RPMI7951 (cell line): ENCODE measurements around the gene ANXA6. TPM values are rescaled to one million over a fixed set of nuclear protein-coding genes. Genes with fewer than 3 reads are reported as not detected.

Experiments used
- DNase-seq: peaks from one replicate; pipeline ENCODE4 v3.0.0-alpha.2; 2012; ENCODE audit warnings: low read depth
- total RNA-seq: library from RNA; depleted of rRNA; stranded (reverse); fragments of >200 nt; shearing (Covaris generic); gene quantifications from 2 replicates; pipeline ENCODE4 v1.2.3, GENCODE V29; 2014

The ANXA6 gene
- total RNA-seq, 1 experiment from 2014 or later = 273 TPM

DNA sequence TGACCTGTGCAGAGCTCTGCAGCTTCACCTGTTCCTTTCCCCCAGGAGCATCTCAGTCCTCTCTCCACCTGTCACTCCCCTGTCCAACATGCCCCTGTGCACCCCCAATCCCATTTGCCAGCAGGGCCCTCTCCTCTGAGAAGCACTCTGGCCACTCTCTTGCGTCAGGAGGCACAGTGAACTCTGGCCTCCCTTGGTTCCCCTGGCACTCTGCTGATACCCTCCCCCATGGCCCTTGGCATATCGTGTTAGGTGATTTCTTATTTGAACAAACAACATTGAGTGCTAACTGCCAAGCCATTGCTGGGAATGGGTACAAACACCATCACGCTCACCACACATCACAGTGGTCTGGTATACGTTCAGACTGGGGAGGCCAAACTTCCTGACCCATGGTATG lies 55.8 kb downstream of the ANXA6 start:
- DNase-seq = no peak

DNA sequence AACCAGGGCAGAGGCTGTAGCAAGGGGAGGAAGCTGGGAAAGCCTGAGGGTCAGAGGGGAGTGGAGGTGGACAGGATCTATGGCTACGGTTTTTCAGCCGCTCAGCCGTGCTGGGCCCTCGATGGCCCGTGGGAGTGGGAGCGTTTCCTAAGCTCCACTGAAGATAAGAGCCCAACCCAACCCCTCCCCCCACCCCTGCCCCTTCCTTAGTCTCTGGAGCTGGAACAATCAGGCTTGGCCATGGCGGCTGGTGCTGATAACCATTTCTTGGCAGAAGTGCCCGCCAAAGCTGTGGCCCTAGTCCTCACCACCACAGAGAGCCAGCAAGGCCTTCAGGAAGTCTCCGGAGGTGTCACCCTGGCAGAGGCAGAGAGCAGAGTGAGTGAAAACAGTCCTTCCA lies 56.4 kb downstream of the ANXA6 start:
- no peak for DNase-seq

DNA sequence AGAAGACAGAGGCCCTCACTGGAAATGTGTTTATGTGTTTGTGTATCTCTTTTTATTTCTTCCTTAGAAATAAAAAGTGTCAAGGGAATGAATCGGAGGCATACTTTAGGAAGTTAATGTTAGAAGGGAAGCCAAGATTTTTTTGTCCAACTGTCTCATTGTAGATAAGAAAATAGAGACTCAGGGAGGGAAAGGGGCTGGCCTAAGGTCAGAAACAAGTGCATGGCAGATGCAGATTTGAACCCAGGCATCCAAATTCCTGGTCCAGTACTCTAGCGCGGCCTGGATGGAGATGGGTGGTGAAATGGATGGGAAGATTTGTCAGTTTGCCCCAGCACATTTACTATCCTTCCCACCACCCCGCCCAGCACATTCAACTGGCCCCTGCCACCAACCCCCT lies 56.9 kb downstream of the ANXA6 start:
- DNase-seq = no peak

DNA sequence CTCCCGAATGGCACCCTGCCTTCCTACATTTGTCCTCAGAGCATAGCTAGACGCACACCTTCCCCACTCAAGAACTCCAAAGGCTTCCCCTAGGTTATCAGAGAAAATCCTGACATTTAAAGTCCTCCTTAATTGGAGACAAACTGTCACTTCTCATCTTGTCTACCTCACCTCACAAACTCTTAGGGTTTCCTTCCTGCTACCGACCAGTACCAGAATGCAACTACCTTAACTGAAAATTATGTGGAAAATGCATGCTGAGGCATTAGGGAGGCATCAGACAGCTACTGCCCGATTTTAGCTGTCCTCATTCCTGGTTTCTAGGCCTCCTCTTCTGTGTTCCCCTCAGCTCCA lies 58.8 kb downstream of the ANXA6 start:
- no peak for DNase-seq

DNA sequence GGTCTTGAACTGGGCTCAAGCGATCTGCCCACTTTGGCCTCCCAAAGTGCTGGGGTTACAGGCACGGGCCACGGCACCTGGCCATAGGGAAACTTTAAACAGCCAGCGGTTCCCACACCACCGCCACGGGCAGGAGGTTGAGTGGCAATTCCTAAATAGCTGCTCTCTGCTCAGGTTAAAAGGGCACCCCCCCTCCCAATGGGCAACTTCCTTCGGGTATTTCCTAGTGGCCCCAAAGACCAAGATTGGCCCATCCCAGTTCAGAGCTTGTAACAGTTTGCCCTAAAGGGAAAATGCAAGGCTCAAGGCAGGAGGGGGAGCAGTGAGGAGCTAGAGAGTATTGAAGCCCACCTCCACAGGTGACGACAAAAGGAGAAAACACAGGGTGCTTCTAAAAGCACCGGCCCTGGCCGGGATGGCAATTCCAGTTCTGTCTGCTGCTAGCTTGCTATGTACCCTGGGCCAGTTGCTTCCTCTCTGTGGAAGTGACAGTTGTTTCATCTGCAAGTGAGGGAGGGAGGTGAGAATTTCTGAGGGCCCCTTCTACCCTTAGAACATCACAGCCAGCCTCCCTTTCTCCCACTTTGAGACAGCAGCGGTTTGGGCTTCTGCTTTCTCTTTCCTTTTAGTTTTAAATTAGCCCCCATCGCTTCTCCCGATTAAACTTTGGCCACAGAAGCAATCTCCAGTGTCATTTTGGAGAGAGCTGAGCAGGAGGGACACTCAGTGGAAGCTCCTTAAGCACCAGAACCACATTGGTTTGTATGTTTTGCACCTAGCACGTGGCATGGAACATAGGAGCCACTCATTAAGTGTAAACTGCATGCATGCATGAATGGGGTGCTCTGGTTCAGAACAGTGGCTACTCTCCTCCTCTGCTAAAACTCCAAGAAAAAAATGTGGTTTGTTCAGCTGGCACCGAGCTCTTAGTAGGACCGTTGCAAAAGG lies 59.5 kb downstream of the ANXA6 start:
- DNase-seq = no peak

DNA sequence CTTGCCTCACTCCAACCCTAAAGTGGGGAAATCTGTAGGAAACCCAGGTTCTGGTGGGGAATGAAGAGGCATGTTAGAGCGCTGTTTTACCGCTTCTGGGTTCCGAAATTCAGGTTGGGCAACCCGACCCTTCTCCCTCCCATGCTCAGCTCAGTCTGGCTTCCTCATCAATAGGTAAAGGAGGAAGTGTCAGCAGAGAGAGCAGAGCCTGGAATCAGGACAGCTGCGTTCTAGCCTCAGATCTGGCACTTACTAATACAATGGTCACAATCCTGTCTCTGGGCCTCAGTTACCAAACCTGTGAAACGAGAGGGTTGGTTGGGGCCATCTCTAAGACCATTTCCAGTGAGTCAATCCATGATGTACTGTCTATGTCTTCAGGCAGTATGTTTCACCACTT lies 60.5 kb downstream of the ANXA6 start:
- no peak for DNase-seq

DNA sequence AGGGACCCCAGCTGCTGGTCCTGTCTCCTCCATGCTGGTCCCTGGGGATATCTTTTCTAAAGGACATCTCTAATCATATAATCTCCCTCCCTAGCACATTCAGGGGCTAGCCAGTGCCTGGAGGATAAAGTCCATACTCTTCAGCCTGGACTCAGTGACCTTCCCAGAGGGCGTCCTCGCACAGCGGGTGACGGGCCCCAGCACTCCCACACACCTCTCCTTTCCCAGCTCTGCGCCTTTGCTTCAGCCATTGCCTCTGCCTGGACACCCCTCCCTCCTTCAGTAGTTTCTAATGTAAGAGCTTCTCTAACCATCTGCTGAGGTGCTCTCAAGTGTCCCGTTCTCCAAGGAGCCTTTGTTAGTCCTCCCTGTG lies 61.6 kb downstream of the ANXA6 start:
- no peak for DNase-seq

DNA sequence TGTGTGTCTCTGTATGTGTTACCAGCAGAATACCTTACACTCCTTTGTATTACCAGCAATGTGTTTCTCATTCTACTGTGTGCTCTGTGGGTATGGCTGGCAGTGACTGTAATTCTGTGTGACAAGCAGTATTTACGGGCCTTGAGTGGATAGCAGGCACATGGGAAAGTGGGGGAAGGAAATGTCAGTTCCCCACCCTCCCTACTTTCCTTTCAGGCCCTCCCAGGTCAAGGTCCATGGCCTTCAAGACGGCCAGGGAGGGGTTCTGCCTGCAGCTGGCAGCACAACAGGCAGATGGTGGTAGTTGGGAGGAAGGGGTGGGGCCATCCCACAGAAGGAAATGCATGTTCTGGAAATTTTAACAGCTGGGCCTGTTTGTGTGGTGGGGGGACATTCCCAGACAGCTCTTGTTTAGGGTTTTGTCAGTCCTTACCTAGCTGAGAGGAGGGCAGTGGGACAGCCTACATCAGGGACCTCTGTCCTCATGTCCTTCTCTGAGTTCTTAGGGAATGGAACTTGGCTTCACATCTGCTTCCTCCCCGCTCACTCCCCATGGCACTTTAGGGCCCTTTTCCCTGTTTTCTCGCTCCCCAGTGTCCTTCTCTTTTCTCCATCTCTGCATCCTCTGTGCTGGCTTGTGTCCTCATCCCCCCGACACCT lies 62.1 kb downstream of the ANXA6 start:
- DNase-seq = peak; percentile 56

DNA sequence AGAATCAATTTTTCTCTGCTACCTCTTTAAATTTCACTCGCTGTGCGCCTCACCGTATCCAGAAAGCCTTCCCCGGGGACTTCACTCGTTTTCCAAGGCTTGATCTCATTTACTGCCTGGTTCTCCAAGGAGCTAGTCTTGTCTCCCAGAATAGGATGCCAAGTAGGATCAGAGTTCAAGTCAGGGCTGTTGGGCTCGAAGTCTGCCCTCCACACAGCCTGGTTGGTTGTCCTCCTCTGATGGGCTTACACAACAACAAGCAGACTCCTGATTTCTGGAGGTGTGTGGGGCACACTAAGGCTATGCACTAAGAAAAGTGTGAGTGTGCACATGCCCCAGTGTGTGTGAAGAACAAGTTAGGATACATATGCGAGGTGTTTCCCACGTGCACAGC lies 62.7 kb downstream of the ANXA6 start:
- DNase-seq = no peak

DNA sequence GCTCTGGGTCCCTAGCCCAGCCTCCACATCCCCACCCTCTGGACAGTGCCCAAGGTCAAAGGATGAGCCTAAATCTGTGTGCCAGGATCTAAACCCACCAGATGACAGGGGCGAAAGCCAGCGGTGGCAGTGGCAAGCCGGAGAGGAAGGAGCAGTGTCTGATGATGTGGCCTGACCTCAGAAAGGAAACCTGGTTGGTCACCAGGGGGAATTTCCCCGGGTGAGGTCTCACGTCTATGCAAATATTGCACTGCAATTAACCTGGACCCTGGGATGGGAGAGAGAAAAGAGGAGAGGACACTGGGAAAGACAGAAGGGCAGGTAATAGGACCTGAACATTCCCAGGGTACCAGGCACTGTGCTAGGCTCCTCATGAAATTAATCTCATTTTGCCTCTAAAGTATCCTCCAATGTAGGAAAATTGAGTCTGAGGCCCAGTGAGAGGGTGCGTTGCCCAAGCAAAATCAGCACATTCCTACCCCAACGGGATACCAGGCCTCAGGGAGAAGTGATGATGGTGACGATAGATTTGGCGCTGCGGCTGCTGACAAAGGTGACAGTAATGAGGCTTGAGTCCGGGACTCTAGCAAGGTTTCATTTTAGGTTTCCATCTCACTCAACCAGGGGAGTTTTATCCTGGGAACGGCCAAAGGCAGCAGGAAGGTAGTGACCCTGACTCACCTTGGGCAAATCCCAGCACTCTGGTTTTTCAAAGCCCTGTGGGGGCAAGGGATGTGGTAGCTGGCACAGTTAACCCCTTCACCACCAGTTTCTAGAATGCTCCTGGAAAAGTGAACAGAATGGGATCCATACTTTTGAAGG lies 63.3 kb downstream of the ANXA6 start:
- peak; percentile 68 for DNase-seq

DNA sequence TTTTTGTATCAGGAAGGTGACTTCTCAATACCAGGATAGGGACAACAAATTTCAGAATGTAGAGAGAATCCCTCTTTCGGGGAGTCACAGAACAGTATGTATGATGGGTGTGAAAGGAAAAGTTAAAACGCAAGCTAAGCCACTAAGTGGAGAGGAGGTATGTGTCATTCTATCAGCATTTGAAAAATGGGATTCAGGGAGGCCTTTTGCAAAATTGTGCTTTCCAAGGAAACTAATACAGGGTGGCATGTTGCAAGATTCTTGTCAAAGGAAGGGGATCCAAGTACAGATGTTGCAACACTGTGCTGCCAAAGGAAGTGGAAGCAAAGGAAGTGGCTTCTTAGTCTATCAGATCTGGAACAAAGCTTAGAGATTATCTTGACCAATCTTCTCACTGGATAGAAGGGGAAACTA lies 64.1 kb downstream of the ANXA6 start:
- peak; percentile 94 for DNase-seq

DNA sequence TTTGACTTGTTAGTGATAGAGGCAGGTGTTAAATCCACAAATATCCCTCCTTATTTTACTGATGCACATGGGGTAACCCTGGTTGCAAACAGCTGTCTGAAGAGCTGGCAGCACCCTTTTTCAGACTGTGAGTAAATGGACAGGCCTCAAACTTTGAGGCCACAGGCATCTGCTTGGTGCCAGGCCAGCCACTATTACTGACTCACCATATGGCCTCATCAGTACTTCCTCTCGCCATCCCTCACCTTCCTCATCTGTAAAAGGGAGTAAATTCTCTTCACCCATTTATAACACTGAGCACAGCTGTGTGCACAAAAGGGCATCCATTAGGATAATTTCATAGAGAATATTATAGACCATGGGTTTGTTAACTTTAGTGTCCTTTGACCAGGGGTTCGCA lies 64.8 kb downstream of the ANXA6 start:
- peak; percentile 90 for DNase-seq

DNA sequence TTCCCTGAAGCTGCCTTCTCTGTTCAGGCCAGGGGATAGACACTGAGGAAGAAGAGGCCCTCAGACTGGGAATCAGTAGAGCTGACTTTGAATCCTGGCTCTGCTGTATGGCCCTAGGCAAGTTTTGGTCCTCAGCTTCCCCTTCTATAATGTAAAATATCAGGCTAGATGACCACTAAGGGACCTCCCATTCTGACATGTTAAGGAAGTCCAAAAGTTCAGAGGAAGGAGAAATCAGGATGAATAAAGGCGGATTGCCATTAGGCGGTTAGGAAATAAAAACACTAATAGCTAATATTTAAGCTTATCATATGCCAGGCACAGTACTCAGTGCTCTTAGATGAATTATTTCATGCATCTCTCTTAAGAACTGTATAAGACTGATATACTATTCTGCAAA lies 67.9 kb downstream of the ANXA6 start:
- DNase-seq = no peak

DNA sequence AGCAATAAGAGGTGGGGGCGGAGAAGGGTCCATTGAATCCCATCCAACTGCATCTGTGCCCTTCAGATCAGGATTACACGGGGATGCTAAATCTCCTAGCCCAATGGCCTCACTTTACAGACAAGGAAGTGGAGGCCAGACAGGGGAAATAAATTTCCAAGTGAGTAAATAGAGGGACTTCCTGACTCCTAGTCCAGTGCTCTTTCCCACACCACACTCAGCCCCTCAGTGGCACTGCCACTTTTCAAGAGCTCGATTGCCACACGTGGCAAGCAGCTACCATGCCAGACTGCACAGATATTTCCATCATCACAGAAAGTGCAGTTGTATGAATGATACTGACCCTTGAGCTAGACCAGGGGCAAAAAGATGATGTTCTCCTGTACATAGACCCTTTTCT lies 68.6 kb downstream of the ANXA6 start:
- no peak for DNase-seq

DNA sequence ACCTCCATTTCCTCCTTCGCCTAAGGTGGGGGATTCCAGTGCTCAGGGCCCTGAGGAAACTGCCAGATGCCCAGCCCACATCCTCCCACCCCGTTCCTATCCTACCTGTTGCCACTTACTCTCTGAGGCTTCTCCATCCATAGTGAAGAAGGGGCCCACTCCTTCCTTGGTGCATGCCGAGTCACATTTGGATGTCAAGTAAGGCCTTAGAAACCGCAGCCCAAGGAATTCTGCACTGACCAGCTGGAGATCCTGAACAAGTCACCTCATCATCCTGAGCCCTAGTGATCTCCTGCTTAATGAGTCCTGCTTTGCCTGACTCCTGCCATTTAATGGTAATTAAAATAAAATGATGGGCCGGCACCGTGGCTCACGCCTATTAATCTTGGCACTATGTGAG lies 70.1 kb downstream of the ANXA6 start:
- DNase-seq = peak; percentile 64

DNA sequence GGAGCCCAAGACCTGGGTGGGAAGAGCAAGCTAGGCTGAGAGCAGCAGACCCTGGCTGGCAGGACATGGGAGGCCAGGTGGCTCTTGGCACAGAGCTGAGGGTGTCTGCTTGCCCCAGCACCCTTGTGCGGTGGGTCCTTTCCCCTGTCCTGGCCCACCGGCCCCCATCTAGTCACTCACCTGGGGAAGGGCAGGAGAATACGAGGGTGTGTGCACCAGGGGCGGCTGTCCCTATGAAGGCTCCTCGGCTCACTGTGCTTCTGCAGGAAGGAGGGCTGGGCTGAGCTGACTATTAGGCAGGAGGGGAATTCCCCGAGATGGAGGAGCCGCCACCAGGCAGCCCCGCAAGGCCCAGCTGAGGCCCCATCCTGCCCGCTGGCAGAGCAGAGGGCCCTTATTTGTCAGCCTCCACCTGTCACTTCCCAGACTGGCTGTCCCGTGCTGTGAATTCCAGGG lies 70.6 kb downstream of the ANXA6 start:
- peak; percentile 59 for DNase-seq

DNA sequence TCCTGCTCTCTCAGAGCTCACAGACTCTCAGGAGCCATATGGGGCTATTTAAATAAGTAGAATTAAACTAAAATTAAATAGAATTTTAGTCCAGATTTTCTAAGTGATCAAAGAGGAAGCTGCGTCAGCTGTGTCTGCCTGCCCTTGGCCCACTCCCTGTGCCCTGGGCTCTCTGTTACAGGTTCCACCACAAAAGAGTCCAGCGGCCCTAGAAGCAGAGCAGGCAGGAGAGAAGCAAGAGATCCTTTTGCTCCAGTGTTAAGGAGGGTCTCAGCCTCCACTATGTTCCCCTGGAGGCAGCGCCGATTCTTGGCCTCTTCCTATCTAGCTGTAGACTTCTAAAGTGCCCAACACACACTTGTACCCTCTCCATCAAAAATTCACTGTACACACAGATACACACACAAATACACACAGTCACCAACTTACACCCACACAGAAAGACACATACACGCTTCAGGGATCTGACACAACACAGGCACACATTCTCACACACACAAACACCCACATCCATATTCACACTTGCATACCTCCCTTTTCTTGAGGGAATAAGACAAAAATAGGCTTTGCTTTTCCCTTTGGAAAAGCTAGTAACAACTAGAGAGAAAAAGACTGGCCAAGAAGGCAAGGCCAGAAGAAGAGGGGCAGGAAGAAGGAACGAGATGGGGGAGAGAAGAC lies 71.2 kb downstream of the ANXA6 start:
- no peak for DNase-seq

DNA sequence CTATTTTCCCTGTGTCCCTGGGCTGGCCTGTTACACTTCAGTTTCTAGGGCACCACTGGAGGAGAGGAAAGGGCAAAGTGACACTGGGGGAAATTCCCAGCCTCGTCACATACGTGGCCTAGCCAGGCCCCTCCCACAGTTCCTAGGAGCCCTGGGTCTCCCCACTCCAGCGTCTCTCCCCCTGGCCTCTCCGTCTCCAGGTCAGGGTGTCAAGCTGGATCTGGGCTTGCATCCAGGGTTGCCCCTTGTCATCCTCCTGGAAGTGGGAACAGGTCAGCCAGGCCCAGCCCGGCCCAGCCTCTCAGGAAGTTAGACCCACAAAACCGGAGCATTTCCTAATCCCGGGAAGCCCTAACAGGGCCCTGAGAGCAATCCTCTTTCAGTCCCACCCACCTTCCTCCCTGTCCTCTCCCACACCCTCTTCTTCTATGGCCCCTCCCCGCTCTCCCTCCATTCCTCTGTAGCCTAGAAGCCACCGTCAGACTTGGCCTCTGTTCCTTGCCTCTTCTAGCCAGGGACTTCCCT lies 72.0 kb downstream of the ANXA6 start:
- DNase-seq = peak; percentile 78

DNA sequence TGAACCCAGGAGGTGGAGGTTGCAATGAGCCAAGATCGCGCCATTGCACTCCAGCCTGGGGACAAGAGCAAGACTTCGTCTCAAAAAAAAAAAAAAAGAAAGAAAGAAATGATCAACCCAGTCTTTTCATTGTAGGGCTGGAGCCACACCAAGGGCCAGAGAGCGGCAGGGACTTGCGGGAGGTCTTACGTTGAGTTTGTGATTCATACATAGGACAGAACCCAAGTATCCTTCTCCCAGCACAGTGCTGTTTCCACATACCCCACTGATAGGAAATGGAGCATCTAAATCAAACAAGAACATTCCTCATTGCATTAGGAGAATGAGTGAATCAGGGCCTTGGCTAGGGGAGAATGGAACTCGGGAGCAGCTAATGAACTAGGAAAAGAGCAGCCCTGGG lies 73.2 kb downstream of the ANXA6 start:
- no peak for DNase-seq

DNA sequence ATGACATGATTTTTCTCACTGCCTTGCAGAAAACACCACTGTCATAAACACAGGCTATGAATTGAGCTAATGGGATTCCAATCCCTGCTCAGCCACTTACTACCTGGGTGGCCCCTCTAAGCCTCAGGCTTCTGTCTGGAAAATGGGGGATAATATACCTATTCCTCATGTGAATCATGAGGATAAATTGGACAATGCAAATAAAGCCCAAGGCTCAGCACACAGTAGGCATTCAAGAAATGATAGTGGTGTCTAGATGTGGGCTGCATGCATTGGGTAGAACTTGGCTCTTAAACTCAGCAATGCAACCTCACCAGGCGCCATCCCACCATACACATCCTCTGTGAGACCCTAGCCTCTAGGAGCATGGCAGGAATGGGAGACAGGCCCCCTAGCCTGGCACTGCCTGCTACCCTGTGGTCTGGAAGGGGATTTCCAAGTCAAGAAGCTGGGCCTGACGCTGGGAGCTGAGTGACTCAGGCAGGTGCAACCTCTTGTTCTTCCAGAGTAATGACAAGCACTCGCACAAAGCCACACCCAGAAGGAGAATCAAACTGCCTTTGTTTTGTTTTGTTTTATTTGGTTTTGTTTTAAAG lies 74.4 kb downstream of the ANXA6 start:
- peak; percentile 72 for DNase-seq

DNA sequence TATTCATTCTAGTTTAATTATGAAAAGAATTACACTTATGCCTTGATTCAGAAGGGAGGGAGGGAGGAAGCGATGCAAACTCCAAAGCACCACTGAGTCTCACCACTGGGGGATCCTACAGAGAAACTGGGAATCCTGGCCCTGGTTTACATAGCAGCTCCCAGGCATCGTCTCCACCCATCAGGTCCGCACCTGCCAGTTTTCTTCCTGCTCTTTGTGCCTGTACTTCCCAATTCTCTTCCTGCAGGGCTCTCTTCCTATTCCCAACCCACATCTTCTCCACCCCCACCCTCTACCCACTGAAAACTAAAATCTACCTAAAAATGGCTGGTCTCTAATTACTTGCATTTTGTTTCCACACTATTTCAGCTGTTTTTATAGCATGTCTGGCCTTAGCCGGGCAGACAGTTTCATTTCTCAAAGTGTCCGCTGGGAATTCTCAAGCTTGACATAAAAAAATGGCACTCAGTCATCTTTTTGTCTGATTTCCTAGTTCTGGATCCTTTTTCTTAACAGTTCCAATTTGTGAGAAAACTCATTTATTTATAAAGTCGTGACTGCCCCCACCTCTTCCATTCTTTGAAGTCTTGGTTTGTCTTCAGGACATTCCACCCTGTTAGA lies 75.2 kb downstream of the ANXA6 start:
- DNase-seq = no peak
